NCI-H524 (cell line): ENCODE results near the gene CHD5.
A peak's percentile ranks its signal among the peaks of the same experiment; 100 is the strongest.

Experiments
- DNase-seq, 2 experiments: peaks; one replicate each; lab custom pipeline; 2025; lab: John Stamatoyannopoulos, UW

The CHD5 gene

GRCh38 chr1:6202256-6202655, 22.1 kb upstream of the CHD5 start:
- no peak for DNase-seq

- DNase-seq: no peak
These were observed 20.2 kb upstream of the CHD5 start for GRCh38 chr1:6200188-6200809.

GRCh38 chr1:6199298-6200187, 19.4 kb upstream of the CHD5 start, which contains the start of gene RPL22:
Gene RPL22, minus strand, starts transcription at chr1:6199595. Its CDS starts 22 bp downstream, at chr1:6199573.
- peak; percentile 98 for DNase-seq

- no peak for DNase-seq
These were observed 18.7 kb upstream of the CHD5 start for GRCh38 chr1:6198646-6199297.

GRCh38 chr1:6197746-6198427, 17.8 kb upstream of the CHD5 start:
- DNase-seq: no peak

GRCh38 chr1:6191968-6192367, 11.8 kb upstream of the CHD5 start:
- no peak for DNase-seq

GRCh38 chr1:6188466-6188865, 8.3 kb upstream of the CHD5 start:
- DNase-seq: no peak

GRCh38 chr1:6185635-6186382, 5.7 kb upstream of the CHD5 start:
- peak in 1 of 2 experiments; percentile 45 for DNase-seq

- DNase-seq: no peak
These were observed 5.0 kb upstream of the CHD5 start for GRCh38 chr1:6185151-6185550.

- no peak for DNase-seq
These were observed 4.1 kb upstream of the CHD5 start for GRCh38 chr1:6184083-6184783.

- DNase-seq: no peak
These were observed 3.4 kb upstream of the CHD5 start for GRCh38 chr1:6183520-6183989.

- no peak for DNase-seq
These were observed 1.2 kb upstream of the CHD5 start for GRCh38 chr1:6181347-6181770.

- peak in 1 of 2 experiments; percentile 48 for DNase-seq
These were observed 688 bp upstream of the CHD5 start for GRCh38 chr1:6180707-6181311.

GRCh38 chr1:6179564-6180175, 451 bp downstream of the CHD5 start:
- DNase-seq: no peak

- no peak for DNase-seq
These were observed 1.2 kb downstream of the CHD5 start for GRCh38 chr1:6178751-6179563.

- no peak for DNase-seq
These were observed 2.3 kb downstream of the CHD5 start for GRCh38 chr1:6177681-6178380.

GRCh38 chr1:6176779-6177178, 3.3 kb downstream of the CHD5 start:
- no peak for DNase-seq

GRCh38 chr1:6175411-6175828, 4.7 kb downstream of the CHD5 start:
- no peak for DNase-seq
